CD1c-positive myeloid dendritic cell (primary cell): ENCODE data around the gene TINAGL1.
A peak's percentile ranks its signal among the peaks of the same experiment; 100 is the strongest.

Experiments
- DNase-seq: peaks from one replicate; pipeline ENCODE4 v3.0.0-alpha.2; 2016; ENCODE audit errors: extremely low spot score

The TINAGL1 gene, protein sequence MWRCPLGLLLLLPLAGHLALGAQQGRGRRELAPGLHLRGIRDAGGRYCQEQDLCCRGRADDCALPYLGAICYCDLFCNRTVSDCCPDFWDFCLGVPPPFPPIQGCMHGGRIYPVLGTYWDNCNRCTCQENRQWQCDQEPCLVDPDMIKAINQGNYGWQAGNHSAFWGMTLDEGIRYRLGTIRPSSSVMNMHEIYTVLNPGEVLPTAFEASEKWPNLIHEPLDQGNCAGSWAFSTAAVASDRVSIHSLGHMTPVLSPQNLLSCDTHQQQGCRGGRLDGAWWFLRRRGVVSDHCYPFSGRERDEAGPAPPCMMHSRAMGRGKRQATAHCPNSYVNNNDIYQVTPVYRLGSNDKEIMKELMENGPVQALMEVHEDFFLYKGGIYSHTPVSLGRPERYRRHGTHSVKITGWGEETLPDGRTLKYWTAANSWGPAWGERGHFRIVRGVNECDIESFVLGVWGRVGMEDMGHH

DNA sequence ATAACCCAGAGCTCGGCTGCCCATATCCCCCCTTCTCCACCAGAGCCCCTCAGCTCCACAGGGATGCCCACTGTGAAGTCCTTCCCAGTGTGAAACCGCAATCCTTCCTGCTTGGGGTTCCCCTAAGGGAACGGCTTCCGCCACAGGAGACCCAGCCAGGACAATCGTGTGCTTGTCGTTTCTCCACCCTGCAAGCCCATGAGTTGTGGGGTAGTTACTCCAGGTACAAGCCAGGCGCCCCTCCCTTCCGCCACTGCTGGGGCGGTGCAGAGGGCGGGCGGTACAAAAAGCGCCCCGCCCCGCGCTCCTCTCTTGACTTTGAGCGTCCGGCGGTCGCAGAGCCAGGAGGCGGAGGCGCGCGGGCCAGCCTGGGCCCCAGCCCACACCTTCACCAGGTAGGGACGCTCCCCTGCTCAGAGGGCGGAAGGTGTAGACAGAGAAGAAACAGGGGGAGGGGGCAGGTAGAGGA is at the start of gene TINAGL1:
TINAGL1 (plus strand) TSS at position 315 of the 469 bp plus-strand sequence. CDS start 634 bp downstream, outside the sequence.
- peak; percentile 13 for DNase-seq

DNA sequence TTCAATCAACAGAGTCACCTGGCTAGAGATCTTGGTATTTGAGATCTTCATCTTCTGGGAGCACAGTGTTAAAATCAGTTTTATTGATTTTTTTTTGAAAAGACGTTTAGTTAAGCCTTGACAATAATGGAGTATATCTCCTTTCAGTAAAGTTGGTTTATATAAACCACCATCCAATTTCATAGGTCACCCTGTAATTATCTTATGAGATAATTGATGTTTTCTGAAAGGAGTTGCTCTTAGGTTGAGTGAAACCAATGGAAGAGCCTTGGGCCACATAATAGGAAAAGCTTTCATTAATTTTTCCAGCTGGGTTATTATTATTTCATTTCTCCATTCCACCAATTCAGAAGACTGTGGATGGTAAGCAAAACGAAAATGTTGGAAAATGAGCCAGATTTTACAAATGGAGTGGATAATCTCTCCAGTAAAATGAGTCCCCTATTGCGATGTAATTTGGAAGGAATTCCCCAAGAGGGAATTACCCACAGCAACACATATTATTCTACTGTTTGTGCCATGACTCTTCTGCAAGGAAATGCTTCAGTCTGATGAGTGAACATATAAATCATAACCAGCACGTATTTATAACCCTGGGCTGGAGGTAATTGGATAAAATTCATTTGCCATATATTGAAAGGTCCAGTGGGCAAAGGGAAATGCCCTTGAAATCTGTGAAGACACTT is 46.2 kb upstream of the TINAGL1 start:
- DNase-seq, result no peak

DNA sequence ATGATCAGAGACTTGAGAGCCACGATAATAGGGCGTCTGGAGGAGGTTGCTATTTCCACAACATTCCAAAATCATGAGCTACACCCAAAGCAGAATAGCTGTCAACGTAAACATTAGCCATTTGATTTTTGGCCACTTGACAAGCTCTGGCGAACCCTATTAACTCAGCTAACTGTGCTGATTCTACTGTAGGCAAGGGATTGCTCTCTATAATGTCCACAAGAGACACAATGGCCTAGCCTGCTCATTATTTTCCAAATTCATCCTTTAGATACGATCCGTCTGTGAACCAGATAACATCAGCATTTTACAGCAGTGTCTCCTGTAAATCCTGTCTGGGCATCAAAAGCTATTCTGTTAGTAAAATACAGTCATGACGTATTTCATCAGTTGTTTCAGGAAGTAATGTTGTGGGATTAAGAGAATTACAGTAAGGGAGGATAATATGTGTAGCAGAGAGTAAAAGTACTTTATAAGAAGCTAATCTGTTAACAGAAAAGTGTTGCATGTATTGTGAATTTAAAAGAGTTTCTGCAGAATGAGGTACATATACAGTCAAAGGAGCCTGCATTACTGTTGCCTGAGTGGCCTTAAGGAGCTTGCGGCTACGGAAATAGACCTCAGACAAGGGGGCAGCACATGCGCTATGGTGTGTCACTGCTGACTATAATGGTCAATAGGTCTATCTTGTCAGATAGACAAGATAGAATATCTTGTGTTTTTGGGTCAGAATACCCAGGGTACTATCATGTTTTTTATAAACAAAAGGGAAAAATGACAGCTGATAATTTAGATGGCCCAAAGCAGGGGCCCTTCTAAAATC is 44.9 kb upstream of the TINAGL1 start:
- DNase-seq, result no peak

DNA sequence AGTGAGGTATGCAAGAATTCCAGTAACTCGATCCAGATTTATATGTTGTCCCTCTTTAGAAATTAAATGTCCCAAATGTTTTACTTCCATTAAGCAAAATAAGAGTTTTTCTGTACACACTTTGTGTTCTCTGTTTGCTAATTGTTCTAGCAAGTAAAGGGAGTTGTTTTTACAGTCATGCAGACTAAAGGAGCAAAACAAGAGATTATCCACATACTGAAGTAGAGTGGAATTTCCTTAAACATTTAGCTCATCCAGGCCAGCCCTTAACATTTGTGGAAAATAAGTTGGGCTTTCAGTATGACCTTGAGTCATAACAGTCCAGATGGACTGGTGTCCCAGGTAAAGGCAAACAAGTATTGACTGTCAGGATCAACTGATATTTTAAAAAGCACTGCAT is 44.1 kb upstream of the TINAGL1 start:
- no peak for DNase-seq

DNA sequence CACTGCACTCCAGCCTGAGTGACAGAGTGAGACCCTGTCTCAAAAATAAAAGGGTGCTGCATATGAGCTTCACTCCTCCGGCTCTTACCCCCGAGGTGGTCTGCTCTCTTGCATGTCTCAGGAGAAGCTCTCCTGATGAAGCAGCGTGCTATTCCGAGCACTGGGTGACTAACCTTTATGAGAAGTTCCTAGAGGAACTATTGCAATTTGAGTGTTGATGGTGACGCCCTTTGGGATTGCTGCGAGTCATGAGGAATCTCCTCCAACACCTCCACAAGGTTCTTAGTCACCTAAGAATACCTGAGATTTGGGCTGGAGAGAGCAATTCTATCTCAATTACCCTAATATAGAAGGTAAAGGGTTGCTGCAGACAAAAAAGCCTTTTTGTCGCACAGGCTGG is 40.8 kb upstream of the TINAGL1 start:
- DNase-seq, result peak; percentile 74

DNA sequence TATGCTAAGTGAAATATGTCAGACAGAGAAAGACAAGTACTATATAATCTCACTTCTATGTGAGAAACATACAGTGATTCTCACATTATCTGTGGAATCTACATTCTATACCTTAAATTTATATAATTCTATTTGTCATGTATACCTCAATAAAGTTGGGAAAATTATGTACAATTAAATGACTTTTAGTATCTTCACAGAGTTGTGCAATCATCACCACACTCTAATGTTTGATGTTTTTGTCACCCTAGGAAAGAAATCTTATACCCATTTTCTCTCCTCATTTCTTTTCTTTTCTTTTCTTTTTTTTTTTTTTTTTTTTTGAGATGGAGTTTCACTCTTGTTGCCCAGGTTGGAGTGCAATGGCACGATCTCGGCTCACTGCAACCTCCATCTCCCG is 37.0 kb upstream of the TINAGL1 start:
- DNase-seq, result no peak

DNA sequence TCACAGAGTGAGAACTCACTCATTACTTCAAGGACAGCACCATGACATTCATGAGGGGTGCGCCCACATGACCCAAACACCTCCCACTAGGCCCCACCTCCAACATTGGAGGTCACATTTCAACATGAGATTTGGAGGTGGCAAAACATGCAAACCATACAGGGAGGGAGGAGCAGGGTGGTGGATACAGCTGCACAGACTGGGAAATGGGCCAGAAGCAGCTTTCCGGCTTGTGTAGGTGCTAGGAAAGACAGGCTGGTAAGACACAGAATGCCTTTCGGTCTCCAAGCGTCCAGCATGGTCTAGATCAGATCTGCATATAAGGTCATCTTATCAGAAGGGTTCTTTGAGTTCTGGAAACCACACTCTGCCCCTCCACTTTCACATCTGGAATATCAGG is 35.1 kb upstream of the TINAGL1 start:
- DNase-seq, result no peak

DNA sequence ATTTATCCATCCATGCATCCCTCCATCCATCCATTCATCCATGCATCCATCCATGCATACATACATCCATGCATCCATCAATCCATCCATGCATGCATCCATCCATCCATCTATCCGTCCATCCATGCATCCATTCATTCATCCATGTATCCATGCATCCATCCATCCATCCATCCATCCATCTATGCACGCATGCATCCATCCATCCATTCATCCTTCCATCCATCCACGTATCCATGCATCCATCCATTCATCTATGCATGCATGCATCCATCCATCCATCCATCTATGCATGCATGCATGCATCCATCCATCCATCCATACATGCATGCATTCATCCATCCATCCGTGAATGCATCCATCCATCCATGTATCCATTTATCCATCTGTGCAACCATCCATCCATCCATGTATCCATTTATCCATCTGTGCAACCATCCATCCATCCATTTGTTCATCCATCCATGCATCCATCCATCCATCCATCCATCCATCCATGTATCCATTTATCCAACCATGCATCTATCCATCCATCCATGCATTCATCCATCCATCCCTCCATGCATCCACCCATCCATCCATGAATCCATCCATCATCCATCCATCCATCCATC is 30.3 kb upstream of the TINAGL1 start:
- no peak for DNase-seq

DNA sequence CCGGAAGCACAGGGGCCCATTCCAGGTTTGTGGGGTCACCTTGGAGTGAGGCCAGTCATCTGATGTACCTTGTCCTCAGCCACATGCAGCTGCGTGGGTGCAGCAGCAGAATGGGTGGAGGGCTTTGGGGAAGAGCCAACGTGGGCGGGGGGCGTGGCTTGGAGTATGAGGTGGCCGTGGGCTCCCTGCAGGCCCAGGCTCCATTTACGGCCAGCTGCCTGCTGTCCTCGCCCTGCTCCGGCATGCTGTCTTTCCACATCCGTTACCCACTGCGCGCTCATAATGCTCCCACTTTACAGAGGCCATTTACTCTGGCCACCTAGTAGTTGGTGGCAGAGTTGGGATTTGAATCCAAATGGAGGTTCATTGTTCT is 27.8 kb upstream of the TINAGL1 start:
- DNase-seq, result no peak

DNA sequence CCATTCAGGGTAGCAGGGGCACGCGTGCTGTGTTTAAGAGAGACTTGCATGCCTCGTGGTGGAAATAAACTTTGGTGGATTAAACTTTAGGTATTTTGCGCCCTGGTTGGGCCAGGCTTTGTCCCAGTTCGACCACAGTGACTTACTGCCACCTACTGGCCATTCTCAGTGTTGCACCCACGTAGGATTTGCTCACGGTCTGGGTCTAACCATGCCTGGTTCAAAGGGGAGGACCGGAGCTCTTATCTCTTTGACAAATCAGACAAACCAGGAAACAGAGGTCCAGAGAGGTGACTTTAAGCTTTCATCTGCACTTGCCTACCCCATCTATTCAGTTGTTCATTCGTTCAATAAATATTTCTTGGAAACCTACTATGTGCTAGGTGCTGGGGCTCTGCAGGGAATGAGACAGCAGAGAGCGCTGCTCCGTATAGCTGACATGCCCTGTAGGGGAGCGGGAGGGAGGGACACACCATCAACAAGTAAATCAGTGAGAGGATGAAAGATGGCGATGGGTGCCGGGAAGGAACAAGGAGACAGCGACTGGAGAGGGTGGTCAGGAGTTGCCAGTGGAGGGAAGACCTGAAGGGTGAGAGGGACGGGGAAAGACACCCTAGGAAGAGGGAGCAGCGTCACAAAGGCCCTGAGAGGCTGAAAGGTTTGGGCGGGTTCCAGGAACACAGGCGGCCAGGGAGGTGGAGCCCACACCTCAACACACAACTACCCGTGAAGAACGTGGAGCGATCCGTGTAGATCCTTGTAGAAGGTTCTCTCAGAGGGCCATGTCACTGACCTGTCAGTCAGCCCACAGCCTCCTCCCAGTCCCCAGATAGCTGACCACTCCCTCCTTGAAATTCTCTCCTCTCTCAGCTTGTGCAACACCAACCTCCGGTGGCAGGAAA is 27.2 kb upstream of the TINAGL1 start:
- DNase-seq, result peak; percentile 92

DNA sequence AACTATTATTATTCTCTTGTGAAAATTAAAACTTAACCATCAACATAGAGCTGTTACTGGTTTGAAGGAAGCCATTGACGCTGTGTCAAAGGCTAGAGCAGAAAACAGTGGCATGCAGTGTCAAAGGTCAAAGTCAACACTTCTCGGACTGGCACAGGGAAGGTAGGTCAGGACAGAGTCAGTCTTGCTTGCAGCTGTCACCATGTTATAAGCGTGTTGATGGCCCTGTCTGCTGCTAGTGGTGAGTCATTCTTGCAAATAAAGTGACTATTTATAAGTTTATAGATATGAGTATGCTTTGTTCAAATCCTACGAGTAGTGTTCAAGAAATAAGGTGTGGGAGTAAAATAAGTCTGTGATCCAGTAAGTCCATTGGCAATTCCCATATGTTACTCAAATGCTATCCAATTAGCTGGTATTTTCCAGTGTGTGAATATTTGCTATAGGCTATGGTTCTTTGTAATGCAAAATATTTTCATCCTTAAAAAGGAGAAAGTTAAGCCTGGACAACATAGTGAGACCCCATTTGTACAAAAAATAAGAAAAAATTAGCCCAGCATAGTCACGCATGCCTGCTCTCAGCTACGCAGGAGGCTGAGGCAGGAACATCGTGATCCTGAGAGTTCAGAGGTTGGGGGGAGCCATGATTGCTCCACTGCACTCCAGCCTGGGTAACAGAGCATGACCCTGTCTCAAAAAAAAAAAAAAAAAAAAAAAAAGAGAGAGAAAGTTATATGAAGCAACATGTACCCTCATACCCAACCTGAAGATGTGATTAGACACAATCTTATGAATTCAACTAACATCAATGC is 26.3 kb upstream of the TINAGL1 start:
- peak; percentile 45 for DNase-seq

DNA sequence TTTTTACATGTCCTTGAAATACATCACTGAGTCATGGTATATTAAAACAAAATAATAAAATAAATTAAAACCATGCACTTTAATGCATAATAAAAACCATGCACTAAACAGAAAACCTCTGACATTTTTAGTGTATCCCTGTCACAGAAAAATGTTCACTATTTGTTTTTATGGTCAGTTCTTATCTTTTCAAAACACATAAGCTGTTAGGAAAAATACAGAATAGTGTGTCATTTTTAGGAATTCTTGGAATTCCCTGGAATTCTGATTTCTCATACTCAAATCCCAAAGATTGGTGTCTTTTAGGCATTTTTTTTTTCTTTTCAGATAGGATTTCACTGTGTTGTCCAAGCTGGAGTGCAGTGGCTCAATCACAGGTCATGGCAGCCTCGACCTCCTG is 25.1 kb upstream of the TINAGL1 start:
- DNase-seq, result no peak

DNA sequence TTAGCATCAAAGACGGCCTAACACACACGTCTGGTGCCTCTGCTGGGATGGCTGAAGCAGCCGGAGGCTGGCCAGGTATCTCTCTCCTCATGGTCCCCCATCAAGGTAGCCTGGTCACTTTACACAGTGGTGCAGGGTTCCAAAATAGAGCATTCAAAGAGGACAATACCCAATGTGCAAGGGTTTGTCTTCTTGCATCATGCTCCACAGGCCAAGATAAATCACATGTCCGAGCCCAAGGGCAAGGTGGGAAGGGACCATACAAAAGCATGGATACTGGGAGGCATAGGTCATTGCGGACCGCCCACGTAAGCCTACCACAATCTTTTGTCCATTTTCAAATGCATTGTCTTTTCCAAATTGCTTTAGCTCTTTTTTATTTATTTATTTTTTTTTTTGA is 23.8 kb upstream of the TINAGL1 start:
- no peak for DNase-seq

DNA sequence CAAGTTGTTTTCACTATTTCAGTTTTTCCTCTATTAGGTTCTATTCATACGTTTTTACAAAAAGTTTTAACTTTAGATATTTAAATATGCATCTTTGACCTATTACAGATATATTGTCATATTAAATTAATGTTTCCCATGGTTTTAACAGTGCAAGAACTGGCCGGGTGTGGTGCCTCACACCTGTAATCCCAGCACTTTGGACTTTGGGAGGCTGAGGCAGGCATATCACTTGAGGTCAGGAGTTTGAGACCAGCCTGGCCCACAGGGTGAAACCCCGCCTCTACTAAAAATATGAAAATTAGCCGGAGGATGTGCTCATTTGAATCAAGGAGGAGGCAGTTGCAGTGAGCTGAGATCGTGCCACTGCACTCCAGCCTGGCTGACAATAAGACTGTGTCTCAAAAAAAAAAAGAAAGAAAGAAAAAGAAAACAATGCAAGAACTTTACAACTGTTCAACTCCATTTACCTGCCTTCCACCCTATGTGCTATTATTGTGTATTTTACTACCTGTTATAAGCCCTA is 19.8 kb upstream of the TINAGL1 start:
- no peak for DNase-seq

DNA sequence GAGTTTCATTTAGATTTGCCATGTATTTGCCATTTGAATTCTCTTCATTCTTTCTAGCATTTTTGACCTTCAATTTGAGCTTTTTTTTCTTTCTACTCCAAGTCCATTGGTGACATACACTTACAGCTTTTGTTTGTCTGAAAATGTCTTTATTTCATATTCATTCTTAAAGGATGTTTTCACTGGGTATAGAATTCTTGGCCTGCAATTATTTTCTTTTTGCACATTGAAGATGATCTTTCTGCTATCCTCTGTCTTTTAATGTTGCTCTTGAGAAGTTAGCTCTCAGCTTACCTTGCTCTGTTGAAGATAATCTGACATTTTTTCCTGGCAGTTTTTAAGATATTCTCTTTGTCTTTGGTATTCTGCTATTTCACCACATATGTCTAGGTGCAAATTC is 16.6 kb upstream of the TINAGL1 start:
- DNase-seq, result no peak

DNA sequence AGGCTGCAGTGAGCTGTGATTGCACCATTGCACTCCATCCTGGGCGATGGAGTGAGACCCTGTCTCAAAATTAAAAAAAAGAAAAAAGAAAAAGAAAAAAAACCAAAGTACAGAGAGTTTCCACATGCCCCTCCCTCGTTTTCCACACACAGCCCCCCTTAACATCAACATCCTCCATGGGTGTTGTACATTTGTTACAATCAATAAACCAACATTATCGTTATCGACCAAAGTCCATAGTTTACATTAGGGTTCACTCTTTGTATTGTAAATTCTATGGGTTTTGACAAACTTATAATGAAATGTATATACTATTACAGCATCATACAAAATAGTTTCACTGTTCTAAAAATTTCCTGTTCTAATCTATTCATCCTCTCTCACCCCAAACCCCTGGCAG is 15.9 kb upstream of the TINAGL1 start:
- no peak for DNase-seq

DNA sequence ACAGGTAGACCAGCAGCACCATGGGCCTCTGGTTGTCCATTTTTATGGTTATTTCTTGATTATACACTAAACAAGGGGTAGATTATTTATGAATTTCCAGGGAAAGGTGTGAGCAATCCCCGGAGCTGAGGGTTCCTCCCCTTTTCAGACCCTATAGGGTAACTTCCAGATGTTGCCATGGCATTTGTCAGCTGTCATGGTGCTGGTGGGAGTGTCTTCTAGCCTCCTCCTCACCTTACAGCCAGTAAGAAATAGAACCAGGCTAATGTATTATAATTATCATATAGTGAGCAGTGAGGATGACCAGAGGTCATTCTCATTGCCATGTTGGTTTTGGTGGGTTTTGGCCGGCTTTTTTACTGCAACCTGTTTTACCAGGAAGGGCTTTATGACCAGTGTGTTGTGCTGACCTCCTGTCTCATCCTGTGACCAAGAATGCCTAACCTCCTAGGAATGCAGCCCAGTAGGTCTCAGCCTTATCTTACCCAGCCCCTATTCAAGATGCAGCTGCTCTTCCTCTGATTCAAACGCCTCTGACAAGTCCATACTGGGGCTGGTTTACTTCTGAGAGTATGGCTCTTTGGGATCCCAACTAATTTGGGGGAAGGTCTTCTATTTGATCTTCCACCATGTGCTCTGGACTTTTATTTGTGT is 13.5 kb upstream of the TINAGL1 start:
- DNase-seq, result no peak

DNA sequence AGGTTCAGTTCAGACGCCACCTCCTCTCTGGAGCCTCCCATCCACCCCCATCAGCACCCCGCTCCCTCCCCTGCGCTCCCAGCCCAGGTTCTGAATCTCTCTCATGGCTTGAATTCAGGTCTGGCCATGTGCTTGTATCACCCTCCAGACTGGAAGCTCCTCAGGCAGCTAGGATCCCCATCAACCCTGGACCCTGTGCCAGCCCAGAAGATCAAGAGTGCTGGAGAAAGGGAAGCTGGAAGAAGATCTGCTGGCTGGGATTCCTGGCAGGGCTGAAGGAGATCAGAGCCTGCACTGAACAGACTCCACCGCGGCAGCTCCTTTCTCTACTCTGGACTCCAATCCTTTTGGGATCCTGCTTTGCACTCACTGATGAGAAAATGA is 11.7 kb upstream of the TINAGL1 start:
- DNase-seq, result no peak

DNA sequence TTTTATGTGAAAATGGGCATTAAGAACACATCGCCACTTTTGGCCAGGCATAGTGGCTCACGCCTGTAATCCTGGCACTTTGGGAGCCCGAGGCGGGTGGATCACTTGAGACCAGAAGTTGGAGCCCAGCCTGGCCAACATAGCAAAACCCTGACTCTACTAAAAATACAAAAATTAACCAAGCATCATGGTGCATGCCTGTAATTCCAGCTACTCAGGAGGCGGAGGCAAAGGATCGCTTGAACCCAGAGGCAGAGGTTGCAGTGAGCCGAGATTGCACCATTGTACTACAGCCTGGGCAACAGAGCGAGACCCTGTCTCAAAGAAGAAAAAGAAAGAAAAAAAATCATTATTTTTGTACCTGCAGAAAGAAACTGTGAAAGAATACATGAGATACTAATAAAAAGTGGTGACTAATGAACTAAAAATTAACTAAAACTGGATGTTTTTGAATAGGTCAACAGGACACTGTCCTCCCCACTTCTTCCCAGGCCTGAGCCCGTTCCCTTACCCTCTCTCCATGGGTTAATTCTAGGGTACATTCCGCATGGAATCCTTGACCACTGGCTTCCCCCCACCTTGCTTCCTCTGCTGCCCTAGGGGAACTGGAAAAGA is 8.3 kb upstream of the TINAGL1 start:
- DNase-seq, result no peak
